GM12864 (cell line): ENCODE results near the gene PSAPL1.
"Not testable (repeated sequence)": the region's sequence is repeated elsewhere in the genome, so short reads cannot be mapped to it uniquely, and the experiment has no call there.

ENCODE experiments used
- DNase-seq: peaks from one replicate; pipeline ENCODE4 v3.0.0-alpha.2; 2011; ENCODE audit warnings: low read depth
- H3K4me3 ChIP-seq: 2 replicates; pipeline ENCODE4 v1.5.1; 2011; ENCODE audit warnings: mild to moderate bottlenecking, low read depth, low read length, control low read depth
- TF ChIP-seq, protein P1 (sequence below): IDR thresholded peaks from 2 replicates; pipeline ENCODE4 v1.5.1; 2011; ENCODE audit warnings: low read depth, mild to moderate bottlenecking, moderate library complexity, low read length, control low read depth, inconsistent platforms; ENCODE audit errors: missing control alignments

The PSAPL1 gene

DNA sequence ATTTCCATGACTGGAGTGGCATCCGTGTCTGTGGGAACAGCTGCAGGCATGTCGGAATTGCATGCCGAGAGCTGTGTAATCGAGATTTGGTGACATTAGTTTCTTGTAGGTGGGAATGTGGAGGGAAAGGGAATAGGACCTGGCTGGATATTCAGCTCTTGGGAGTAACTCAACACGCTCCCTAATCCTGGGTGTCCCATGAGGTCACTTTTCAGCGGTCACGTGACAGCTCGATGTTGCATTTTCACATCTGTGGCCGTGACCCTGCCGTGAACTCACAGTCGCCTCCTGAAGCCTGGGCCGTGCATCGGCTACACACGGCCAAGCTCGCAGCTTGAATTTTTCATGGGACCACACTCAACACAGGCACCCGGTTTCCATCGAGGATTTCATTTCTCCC, 25.8 kb upstream of the PSAPL1 start:
- no peak for DNase-seq
- H3K4me3 ChIP-seq: no peak overlapping the region
- TF ChIP-seq, protein P1, sequence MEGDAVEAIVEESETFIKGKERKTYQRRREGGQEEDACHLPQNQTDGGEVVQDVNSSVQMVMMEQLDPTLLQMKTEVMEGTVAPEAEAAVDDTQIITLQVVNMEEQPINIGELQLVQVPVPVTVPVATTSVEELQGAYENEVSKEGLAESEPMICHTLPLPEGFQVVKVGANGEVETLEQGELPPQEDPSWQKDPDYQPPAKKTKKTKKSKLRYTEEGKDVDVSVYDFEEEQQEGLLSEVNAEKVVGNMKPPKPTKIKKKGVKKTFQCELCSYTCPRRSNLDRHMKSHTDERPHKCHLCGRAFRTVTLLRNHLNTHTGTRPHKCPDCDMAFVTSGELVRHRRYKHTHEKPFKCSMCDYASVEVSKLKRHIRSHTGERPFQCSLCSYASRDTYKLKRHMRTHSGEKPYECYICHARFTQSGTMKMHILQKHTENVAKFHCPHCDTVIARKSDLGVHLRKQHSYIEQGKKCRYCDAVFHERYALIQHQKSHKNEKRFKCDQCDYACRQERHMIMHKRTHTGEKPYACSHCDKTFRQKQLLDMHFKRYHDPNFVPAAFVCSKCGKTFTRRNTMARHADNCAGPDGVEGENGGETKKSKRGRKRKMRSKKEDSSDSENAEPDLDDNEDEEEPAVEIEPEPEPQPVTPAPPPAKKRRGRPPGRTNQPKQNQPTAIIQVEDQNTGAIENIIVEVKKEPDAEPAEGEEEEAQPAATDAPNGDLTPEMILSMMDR: no peak

DNA sequence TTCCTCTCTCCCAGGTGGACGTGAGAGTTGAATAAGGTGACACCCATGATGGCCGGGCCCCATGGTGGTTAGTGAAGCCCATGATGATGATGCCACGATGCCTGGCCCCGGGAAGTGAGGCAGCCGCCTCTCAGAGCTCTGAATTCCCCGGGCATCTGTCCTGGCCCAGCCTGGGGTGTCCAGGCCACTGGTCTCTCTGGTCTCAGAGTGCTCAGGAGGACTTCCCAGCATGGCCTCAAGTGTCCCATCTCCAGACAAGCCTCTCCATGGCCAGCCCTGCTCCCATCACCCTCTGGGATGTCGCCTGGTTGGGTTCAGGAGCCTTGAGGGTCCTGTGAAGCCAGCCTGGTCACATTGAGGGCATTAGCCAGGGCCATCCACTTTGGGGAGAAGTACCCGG, 24.7 kb upstream of the PSAPL1 start:
- H3K4me3 ChIP-seq: no peak overlapping the region
- TF ChIP-seq, protein P1: no peak
- DNase-seq: no peak

DNA sequence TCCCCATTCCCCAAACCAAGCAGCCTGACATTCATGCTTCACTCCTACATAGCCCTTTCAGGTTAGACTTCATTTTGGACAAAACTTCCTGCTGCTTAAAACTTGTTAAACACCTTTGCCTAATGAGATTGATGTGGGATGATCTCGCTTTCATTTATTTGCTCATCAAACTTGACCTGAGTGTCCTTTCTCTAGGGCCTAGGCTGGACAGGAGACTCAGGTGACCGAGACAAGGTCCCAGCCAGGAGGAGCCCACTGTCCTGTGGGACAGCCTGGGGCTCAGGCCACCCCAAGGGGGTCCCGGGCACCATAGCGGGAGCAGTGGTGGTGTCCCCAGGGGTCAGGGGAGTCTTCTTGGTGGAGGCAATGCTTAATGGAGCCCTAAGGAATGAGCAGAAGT, 23.7 kb upstream of the PSAPL1 start:
- TF ChIP-seq, protein P1: no peak
- H3K4me3 ChIP-seq: no peak overlapping the region
- no peak for DNase-seq

DNA sequence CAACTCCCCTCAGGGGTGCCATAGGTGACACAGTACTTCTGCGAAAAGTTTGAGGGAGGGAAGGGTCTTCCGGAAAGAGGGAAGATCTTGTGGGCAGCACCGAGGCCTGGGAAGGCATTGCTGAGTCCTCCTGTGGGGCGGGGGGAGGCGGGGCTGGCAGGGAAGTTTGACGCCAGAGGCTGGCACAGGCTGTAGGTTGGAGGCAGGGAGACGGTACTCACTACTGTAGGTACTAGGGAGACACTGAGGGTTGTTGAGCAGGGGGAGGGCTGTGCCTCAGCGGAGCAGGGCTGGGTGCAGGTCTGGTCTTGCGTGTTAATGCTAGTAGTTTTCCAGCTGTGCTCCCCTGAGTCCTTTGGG, 23.3 kb upstream of the PSAPL1 start:
- H3K4me3 ChIP-seq: no peak overlapping the region
- DNase-seq: no peak
- TF ChIP-seq, protein P1: no peak

DNA sequence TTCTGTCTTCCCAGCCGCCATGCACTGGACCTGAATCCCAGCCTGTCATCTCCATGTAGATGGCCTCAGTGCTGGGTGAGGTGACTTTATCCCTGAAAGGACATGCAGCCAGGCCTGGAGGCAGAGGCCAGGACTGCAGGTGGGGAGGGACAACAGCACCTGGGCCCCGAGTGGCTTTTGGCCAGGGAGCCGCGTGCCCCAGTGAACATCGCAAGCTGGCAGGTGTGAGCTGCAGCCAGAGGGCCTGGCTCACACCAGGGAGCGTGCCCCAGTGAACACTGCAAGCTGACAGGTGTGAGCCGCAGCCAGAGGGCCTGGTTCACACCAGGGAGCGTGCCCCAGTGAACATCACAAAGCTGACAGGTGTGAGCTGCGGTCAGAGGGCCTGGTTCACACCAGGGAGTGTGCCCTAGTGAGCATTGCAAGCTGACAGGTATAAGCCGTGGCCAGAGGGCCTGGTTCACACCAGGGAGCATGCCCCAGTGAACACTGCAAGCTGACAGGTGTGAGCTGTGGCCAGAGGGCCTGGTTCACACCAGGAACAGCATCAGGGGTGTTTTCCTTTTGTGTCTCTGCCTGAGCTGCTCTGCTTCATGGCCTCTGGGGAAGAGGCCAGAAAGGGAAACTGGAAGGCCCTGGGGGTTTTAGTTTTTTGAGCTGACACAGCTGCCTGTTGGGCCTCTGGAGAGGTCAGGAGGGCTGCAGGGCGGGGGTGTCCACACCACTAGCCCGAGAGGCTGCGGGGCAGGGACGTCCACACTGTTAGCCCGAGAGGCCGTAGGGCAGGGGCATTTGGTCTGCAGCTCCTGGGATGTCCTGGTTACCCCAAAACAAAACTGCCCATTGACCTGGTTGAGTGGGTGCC, 22.7 kb upstream of the PSAPL1 start:
- DNase-seq: no peak
- TF ChIP-seq, protein P1: no peak

DNA sequence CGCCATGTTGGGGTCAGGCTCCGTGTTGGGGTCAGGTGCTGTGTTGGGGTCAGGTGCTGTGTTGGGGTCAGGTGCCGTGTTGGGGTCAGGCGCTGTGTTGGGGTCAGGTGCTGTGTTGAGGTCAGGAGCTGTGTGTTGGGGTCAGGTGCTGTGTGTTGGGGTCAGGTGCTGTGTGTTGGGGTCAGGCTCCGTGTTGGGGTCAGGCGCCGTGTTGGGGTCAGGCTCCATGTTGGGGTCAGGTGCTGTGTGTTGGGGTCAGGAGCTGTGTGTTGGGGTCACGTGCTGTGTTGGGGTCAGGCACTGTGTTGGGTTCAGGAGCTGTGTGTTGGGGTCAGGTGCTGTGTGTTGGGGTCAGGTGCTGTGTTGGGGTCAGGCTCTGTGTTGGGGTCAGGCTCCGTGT, 18.1 kb upstream of the PSAPL1 start:
- not testable (repeated sequence) for H3K4me3 ChIP-seq, DNase-seq

More for the DNA sequence above, 22.7 kb upstream of the PSAPL1 start:
- H3K4me3 ChIP-seq: no peak overlapping the region

DNA sequence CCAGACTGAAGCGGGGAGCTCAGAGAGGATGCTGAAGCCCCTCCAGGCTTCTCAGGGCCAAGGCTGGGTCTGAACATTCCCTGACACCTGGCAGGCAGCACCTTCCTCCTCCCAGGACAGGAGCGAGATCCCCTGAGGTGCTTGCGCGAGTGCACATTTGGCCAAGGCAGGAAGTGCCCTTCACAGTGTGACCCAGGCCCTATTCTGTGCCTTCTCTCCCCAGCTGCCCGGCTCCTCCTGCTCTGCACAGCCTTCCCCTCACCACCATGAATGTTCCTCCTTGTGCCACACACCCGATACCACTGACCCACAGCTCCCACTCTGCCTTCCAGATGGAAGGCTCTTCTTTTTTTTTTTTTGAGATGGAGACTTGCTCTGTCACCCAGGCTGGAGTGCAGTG, 17.1 kb upstream of the PSAPL1 start:
- H3K4me3 ChIP-seq: no peak overlapping the region
- no peak for DNase-seq
- TF ChIP-seq, protein P1: no peak
